Measurements from ENCODE around the gene NAB1.

The NAB1 gene

GRCh38 chr2:190682168-190682567 lies 33.3 kb downstream of the NAB1 start:
- Histone ChIP-seq H3K9ac (no peak overlapping the region), H3K4me1 (no peaks in the 10 kb centered on the region), H3K27ac (no peak overlapping the region), H3K79me2 (no peaks in the 10 kb centered on the region), H3K4me3 (ENCODE audit: low read depth, low read length) (no peak overlapping the region), H2AFZ (no peak overlapping the region), H3K36me3 (ENCODE audit: control insufficient read depth, insufficient read depth, low read length) (peaks cover 3% of the 10 kb centered on the region), H3K4me2 (ENCODE audit: low read length) (no peak overlapping the region), H3K27me3 (ENCODE audit: control insufficient read depth, insufficient read depth, low read length) (no peaks in the 10 kb centered on the region), H3K9me3 (ENCODE audit: control insufficient read depth, low read length) (no peaks in the 10 kb centered on the region)
- no peak for TF ChIP-seq CTCF (IDR thresholded peaks at IDR 0.05)

DNA sequence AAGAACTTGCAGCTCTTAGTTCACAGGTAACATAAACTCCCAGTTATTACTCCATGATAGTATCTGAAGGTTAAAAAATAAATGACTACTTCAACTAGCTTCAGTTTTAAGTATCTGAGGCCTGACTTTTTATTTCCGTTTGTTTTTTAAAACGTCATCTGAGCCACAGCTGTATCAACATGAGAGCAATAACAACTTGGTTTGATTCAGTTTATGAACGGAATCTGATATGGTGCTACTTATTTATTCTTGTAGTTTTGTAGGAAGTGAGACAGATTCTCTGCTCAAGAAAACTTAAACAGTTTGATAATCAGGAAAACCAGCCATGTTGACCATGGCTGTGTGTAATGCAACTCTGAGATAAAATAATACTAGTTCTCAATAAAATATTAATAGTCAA lies 34.9 kb downstream of the NAB1 start:
- TF ChIP-seq CTCF (IDR thresholded peaks at IDR 0.05) = no peak
- Histone ChIP-seq H3K27ac (no peak overlapping the region), H3K36me3 (ENCODE audit: control insufficient read depth, insufficient read depth, low read length) (peaks cover 3% of the 10 kb centered on the region)

DNA sequence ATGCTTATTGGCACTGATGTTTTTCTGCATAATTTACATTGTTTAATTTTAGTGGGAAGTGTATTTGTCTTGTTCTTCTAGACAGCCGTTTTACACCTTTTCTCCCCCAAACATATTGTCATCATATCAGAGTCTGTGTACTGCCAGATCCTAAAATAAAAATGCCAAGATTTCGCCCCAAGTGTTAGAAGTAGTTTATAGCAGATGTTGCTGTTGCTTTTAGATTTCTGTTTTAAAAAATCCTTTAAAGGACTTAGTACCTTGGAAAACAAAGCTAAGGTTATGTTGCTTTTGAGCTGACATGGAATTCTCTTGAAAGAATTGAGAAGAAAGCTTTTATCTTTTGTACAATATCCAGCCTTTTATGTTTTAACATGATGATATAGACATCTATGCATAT lies 36.0 kb downstream of the NAB1 start:
- Histone ChIP-seq H3K9me3 (ENCODE audit: control insufficient read depth, low read length) (no peaks in the 10 kb centered on the region), H3K27ac (no peak overlapping the region), H3K4me1 (no peaks in the 10 kb centered on the region), H2AFZ (no peak overlapping the region), H3K4me3 (ENCODE audit: low read depth, low read length) (no peak overlapping the region), H3K36me3 (ENCODE audit: control insufficient read depth, insufficient read depth, low read length) (peaks cover 3% of the 10 kb centered on the region), H3K9ac (no peak overlapping the region), H3K79me2 (no peaks in the 10 kb centered on the region), H3K4me2 (ENCODE audit: low read length) (no peak overlapping the region), H3K27me3 (ENCODE audit: control insufficient read depth, insufficient read depth, low read length) (no peaks in the 10 kb centered on the region)
- TF ChIP-seq CTCF (IDR thresholded peaks at IDR 0.05) = no peak

More for the DNA sequence above, 34.9 kb downstream of the NAB1 start:
- no peak overlapping the region for H3K4me2 ChIP-seq (ENCODE audit: low read length)
- H3K79me2 ChIP-seq = no peaks in the 10 kb centered on the region
- no peak overlapping the region for H3K9ac ChIP-seq
- H2AFZ ChIP-seq = no peak overlapping the region
- no peaks in the 10 kb centered on the region for H3K4me1 ChIP-seq
- H3K4me3 ChIP-seq (ENCODE audit: low read depth, low read length) = no peak overlapping the region
- H3K9me3 ChIP-seq (ENCODE audit: control insufficient read depth, low read length) = no peaks in the 10 kb centered on the region
- no peaks in the 10 kb centered on the region for H3K27me3 ChIP-seq (ENCODE audit: control insufficient read depth, insufficient read depth, low read length)

GRCh38 chr2:190685333-190685732 lies 36.5 kb downstream of the NAB1 start:
- H3K79me2 ChIP-seq = no peaks in the 10 kb centered on the region
- H3K4me1 ChIP-seq = no peaks in the 10 kb centered on the region
- no peak overlapping the region for H3K4me3 ChIP-seq (ENCODE audit: low read depth, low read length)
- H2AFZ ChIP-seq = no peak overlapping the region
- H3K9me3 ChIP-seq (ENCODE audit: control insufficient read depth, low read length) = no peaks in the 10 kb centered on the region
- no peak overlapping the region for H3K4me2 ChIP-seq (ENCODE audit: low read length)
- H3K36me3 ChIP-seq (ENCODE audit: control insufficient read depth, insufficient read depth, low read length) = peaks cover 3% of the 10 kb centered on the region
- no peak for TF ChIP-seq CTCF (IDR thresholded peaks at IDR 0.05)
- H3K9ac ChIP-seq = no peak overlapping the region
- H3K27me3 ChIP-seq (ENCODE audit: control insufficient read depth, insufficient read depth, low read length) = no peaks in the 10 kb centered on the region
- no peak overlapping the region for H3K27ac ChIP-seq

DNA sequence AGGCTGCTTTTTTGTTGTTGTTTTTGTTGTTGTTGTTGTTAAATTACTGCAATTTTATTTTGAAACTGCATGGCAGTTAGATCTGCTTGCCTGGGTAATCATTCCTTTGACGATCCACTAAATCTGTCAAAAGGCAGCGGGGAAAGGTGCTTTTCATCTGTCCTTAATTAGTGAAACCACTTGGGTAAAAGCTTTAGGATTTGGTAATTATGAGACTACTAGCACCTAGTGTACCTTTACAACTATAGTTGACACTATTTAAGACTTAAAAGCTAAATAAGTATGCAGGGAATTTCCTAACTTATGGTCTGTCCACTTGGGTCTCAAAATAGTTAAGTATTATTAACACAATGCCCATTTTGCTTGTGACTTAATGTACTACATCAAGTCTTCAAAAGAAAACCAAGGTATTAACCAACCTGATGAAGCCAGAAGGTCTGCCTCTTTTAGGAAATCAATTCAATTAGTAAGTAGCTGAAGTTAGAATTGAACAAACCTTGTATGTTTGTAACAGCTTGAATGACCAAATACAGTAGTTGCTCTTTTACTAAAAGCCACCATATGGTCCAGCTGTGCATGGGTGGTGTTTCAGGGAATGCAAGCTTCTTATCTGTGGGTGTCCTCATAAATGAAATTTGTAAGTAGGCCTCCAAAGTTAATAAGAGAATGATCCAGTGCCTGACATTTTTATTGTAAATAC lies 44.8 kb downstream of the NAB1 start:
- Histone ChIP-seq H3K27ac (no peak overlapping the region), H3K4me1 (no peaks in the 10 kb centered on the region), H3K9me3 (ENCODE audit: control insufficient read depth, low read length) (no peaks in the 10 kb centered on the region), H3K36me3 (ENCODE audit: control insufficient read depth, insufficient read depth, low read length) (no peaks in the 10 kb centered on the region), H3K79me2 (no peaks in the 10 kb centered on the region), H3K27me3 (ENCODE audit: control insufficient read depth, insufficient read depth, low read length) (no peaks in the 10 kb centered on the region), H3K9ac (no peak overlapping the region), H3K4me2 (ENCODE audit: low read length) (no peak overlapping the region), H2AFZ (no peak overlapping the region), H3K4me3 (ENCODE audit: low read depth, low read length) (no peak overlapping the region)
- no peak for TF ChIP-seq CTCF (IDR thresholded peaks at IDR 0.05)

Data from parathyroid adenoma (tissue), 2 donors.